Lower leg skin (tissue), 3 donors: ENCODE measurements around the gene TTC7B.

ENCODE experiments used
- CTCF ChIP-seq, 3 donors: fragments of 450-650 bp; IDR thresholded peaks; one replicate each; pipeline ENCODE4 v1.5.1; 2016; ENCODE audit warnings: antibody characterized with exemption in 3 of 3, mild to moderate bottlenecking in 3 of 3, moderate library complexity in 2 of 3
- POLR2A ChIP-seq, 2 donors: fragments of 450-650 bp; IDR thresholded peaks; one replicate each; pipeline ENCODE4 v1.6.1; 2016 to 2017; ENCODE audit warnings: antibody characterized with exemption in 2 of 2, mild to moderate bottlenecking in 1 of 2, moderate library complexity in 1 of 2

GRCh38 chr14:90573385-90574105 lies 242.7 kb downstream of the TTC7B start:
- no peak for TF ChIP-seq POLR2A (IDR thresholded peaks at IDR 0.05)
- TF ChIP-seq CTCF (IDR thresholded peaks at IDR 0.05), result no peak
